Peyer's patch (tissue), 4 donors: ENCODE measurements around the gene MUC6. TPM values are rescaled to one million over a fixed set of nuclear protein-coding genes. Genes with fewer than 3 reads are reported as not detected.

Source experiments
- DNase-seq, 3 donors: peaks; one replicate each; pipeline ENCODE4 v3.0.0-alpha.2; 2017 to 2019
- H3K27ac ChIP-seq, 4 donors: fragments of 200-600 bp; sonication (generic); one replicate each; pipeline ENCODE4 v1.5.1; 2016 to 2019
- H3K27me3 ChIP-seq, 2 donors: fragments of 200-600 bp; sonication (generic); one replicate each; pipeline ENCODE4 v1.5.1; 2019
- H3K36me3 ChIP-seq, 3 donors: fragments of 200-600 bp; sonication (generic); one replicate each; pipeline ENCODE4 v1.5.1; 2016 to 2019
- H3K4me1 ChIP-seq, 4 donors: fragments of 200-600 bp; sonication (generic); one replicate each; pipeline ENCODE4 v1.5.1; 2016 to 2019
- H3K4me3 ChIP-seq, 4 donors: fragments of 200-600 bp; sonication (generic); 1 replicate in 3 of 4; 2 replicates in 1 of 4; pipeline ENCODE4 v1.5.1; 2016 to 2019; ENCODE audit warnings: mild to moderate bottlenecking in 1 of 4
- H3K9me3 ChIP-seq, 4 donors: fragments of 200-600 bp; sonication (generic); one replicate each; pipeline ENCODE4 v1.5.1; 2016 to 2019; ENCODE audit warnings: mild to moderate bottlenecking in 1 of 4
- POLR2A ChIP-seq, 2 donors: fragments of 450-650 bp; IDR thresholded peaks; one replicate each; pipeline ENCODE4 v1.5.1; 2017; ENCODE audit warnings: antibody characterized with exemption in 2 of 2, mild to moderate bottlenecking in 2 of 2, moderate library complexity in 2 of 2
- total RNA-seq, 4 donors: library from RNA; depleted of rRNA; stranded (reverse); fragments of >200 nt; gene quantifications; one replicate each; pipeline ENCODE4 v1.1.0, GENCODE V29; 2016
- TF ChIP-seq, protein P1 (sequence below), 6 experiments: fragments of 450-650 bp in 4 of 6; fragments of 200-600 bp in 2 of 6; sonication (generic) in 1 of 6; IDR thresholded peaks; one replicate each; pipeline ENCODE4 v1.5.1; 2017 to 2019; ENCODE audit warnings: antibody characterized with exemption in 6 of 6, mild to moderate bottlenecking in 3 of 6, moderate library complexity in 1 of 6

Gene MUC6
- total RNA-seq, 4 donors from 2014 or later: not detected

DNA sequence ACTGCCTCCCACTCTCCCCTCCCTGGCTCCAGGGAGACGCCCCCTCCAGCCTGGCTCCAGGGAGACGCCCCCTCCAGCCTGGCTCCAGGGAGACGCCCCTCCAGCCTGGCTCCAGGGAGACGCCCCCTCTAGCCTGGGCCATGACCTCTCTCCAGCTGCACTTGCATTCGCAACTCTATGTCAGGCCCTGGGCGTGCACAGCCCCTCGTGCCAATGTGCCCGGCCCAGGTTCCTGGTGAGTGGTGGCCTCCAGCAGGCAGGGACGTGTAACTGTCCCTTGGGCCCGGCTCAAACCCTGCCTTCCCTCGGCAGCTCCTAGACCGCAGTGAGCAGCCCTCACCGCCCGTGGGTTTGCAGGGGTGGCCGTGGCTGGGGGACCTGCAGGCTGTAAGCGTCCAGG, 6.9 kb downstream of the MUC6 start:
- Histone ChIP-seq H3K27me3 (no peaks in the 10 kb centered on the region), H3K27ac (no peak overlapping the region), H3K4me1 (no peaks in the 10 kb centered on the region), H3K4me3 (no peak overlapping the region), H3K36me3 (no peaks in the 10 kb centered on the region), H3K9me3 (no peaks in the 10 kb centered on the region)
- no peak for TF ChIP-seq POLR2A (IDR thresholded peaks at IDR 0.05)
- TF ChIP-seq, protein P1, sequence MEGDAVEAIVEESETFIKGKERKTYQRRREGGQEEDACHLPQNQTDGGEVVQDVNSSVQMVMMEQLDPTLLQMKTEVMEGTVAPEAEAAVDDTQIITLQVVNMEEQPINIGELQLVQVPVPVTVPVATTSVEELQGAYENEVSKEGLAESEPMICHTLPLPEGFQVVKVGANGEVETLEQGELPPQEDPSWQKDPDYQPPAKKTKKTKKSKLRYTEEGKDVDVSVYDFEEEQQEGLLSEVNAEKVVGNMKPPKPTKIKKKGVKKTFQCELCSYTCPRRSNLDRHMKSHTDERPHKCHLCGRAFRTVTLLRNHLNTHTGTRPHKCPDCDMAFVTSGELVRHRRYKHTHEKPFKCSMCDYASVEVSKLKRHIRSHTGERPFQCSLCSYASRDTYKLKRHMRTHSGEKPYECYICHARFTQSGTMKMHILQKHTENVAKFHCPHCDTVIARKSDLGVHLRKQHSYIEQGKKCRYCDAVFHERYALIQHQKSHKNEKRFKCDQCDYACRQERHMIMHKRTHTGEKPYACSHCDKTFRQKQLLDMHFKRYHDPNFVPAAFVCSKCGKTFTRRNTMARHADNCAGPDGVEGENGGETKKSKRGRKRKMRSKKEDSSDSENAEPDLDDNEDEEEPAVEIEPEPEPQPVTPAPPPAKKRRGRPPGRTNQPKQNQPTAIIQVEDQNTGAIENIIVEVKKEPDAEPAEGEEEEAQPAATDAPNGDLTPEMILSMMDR (IDR thresholded peaks at IDR 0.05): no peak
- DNase-seq: no peak

DNA sequence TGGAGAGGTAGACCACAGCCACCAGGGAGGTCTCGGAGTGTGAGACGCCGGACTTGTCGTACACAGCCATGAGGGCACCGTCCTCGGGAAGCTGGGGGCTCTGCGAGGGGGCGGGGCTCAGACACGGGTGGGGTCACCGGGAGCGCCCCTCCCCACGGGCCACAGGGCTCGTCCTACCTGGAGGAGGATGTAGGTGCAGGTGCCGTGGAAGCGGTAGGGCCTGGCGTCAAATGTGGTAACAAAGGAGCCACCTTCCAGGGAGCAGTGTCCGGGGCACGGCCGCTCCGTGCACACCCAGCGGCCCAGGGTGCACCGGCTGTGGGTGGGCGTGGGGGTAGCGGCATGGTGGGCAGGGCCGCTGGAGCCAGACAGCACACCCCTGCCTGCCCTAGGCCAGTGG, 7.5 kb downstream of the MUC6 start:
- DNase-seq: no peak
- TF ChIP-seq, protein P1 (IDR thresholded peaks at IDR 0.05): no peak
- no peak for TF ChIP-seq POLR2A (IDR thresholded peaks at IDR 0.05)
- Histone ChIP-seq H3K36me3 (no peaks in the 10 kb centered on the region), H3K27me3 (no peaks in the 10 kb centered on the region), H3K4me1 (no peaks in the 10 kb centered on the region), H3K27ac (no peak overlapping the region), H3K4me3 (no peak overlapping the region), H3K9me3 (no peaks in the 10 kb centered on the region)

DNA sequence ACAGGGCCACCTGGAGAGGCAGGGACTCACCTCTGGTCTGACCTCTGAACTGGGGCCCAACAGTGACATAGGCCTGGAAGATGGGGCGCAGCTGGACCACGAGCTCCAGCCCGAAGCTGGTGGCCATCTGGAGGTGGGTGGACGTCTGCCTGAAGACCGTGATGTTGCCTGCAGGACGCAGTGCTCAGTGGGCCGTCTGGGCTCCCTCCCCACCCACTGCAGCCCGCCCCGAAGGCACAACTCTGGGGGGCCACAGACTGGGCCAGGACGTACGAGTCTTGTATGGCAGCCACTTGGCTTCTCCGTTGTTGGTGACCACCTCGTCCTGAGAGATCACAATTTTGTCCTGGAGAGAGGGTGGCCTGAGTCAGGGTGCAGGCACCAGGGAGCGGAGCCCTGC, 7.9 kb downstream of the MUC6 start:
- no peaks in the 10 kb centered on the region for H3K27me3 ChIP-seq
- H3K4me1 ChIP-seq: no peaks in the 10 kb centered on the region

DNA sequence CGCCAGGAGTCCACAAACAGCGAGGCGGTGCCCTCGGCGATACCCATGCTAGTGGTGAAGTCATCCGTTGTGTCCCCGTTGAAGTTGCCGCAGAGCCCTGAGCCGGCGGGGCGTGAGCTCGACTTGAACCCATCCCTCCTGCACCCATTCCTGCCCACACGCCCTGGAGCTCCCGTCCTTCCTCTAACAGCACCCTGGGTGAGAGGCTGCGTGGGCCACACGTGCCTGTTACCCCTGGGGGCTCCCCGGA, 8.3 kb downstream of the MUC6 start:
- Histone ChIP-seq H3K27me3 (no peaks in the 10 kb centered on the region), H3K36me3 (no peaks in the 10 kb centered on the region), H3K27ac (no peak overlapping the region), H3K4me1 (no peaks in the 10 kb centered on the region), H3K9me3 (no peaks in the 10 kb centered on the region), H3K4me3 (no peak overlapping the region)
- no peak for DNase-seq
- no peak for TF ChIP-seq POLR2A (IDR thresholded peaks at IDR 0.05)
- TF ChIP-seq, protein P1 (IDR thresholded peaks at IDR 0.05): no peak

More for the DNA sequence above, 7.9 kb downstream of the MUC6 start:
- TF ChIP-seq, protein P1 (IDR thresholded peaks at IDR 0.05): no peak
- no peak for TF ChIP-seq POLR2A (IDR thresholded peaks at IDR 0.05)
- H3K9me3 ChIP-seq: no peaks in the 10 kb centered on the region
- H3K27ac ChIP-seq: no peak overlapping the region
- no peak for DNase-seq
- H3K36me3 ChIP-seq: no peaks in the 10 kb centered on the region
- no peak overlapping the region for H3K4me3 ChIP-seq

DNA sequence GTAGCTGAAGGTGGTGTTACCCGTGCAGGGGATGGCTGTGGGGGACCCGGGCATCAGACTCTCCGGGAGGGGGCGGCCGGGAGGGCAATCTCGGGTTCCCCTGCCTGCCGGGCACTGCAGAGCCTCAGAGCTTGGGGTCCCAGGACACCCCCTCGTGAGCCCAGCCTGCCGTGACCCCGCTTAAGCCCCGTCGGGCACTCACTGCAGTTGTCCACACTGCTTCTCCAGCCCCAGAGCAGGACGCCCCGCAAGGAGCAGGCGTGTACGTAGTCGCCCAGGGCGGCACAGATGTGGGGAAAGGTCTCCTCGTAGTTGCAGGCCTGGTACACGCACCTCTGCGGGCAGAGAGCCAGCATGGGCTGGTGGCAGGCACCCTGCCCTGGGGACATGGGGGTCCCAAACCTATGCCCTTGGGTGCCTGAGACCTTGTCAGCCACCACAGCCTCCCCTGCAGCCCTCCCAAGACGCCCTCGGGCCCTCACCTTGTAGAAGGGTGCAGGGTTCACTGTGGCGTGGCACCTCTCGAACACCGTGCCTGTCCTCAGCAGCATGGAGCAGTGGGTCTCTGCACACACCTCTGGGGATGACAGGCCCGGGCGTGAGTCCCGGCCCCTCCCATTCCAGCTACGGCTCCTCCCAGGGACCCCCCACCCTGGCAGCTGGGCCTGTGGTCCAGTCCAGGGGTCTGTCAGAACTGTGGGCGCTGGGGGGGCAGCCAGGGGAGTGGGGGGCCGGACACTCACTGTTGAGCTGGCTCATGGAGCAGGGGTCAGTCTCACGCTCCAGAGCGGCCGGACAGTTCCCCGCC, 8.8 kb downstream of the MUC6 start:
- no peak for DNase-seq

More for the DNA sequence above, 8.8 kb downstream of the MUC6 start:
- no peak for TF ChIP-seq POLR2A (IDR thresholded peaks at IDR 0.05)
- TF ChIP-seq, protein P1 (IDR thresholded peaks at IDR 0.05): no peak
- Histone ChIP-seq H3K27ac (no peak overlapping the region), H3K4me1 (no peaks in the 10 kb centered on the region), H3K27me3 (no peaks in the 10 kb centered on the region), H3K36me3 (no peaks in the 10 kb centered on the region), H3K4me3 (no peak overlapping the region), H3K9me3 (no peaks in the 10 kb centered on the region)
